GM12891 (cell line): ENCODE data around the gene DCC.

Experiments used
- POLR2A ChIP-seq: IDR thresholded peaks from 2 replicates; pipeline ENCODE4 v1.6.1; 2011; ENCODE audit warnings: low read depth, low read length, control low read depth
- TAF1 ChIP-seq: IDR thresholded peaks from 2 replicates; pipeline ENCODE4 v1.6.1; 2011; ENCODE audit warnings: low read depth, low read length, control low read depth

DNA sequence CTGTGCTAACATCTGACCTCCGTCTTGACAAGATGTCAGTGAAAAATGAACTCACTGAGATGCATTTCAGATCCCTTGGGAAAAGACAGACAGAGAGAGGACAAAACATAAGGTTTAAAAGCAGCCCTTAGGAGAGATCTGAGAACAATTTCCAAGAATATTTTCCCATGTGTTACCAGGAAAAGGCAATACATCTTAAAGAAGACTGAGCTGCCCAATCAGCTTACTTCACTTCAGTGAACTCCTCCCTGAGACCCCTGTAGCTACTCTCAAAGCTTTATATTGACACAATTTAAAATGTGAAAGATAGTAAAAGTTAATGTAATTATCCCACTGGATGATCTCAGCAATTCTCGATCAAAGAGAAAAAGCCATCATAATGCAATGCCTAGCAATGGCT is 505.0 kb downstream of the DCC start:
- TF ChIP-seq POLR2A (no peak), TAF1 (no peak)
